Kidney (tissue), 14 donors: ENCODE results near the gene NAA35. TPM values are rescaled to one million over a fixed set of nuclear protein-coding genes. Genes with fewer than 3 reads are reported as not detected.

Experiments
- DNase-seq, 5 donors: peaks; one replicate each; pipeline ENCODE4 v3.0.0-alpha.2; 2013 to 2020
- FAIRE-seq: peaks from 2 replicates; lab custom pipeline; 2012; peaks lifted over from hg19 to GRCh38; lab: Jason Lieb, UNC
- H3K27ac ChIP-seq, 2 donors: one replicate each; pipeline ENCODE4 v1.7.0; 2013; ENCODE audit warnings: low read depth in 2 of 2, low read length in 2 of 2, inconsistent platforms in 1 of 2
- H3K27me3 ChIP-seq: one replicate; pipeline ENCODE4 v1.7.1; 2013; ENCODE audit warnings: low read length, inconsistent platforms; ENCODE audit not compliant: control insufficient read depth, insufficient read depth
- H3K36me3 ChIP-seq, 3 donors: one replicate each; pipeline versions ENCODE4 v1.7.0 to v1.7.1; 2013; ENCODE audit warnings: low read length in 3 of 3, control low read depth in 1 of 3, inconsistent platforms in 1 of 3; ENCODE audit not compliant: insufficient read depth in 3 of 3, control insufficient read depth in 2 of 3
- H3K4me1 ChIP-seq, 3 donors: one replicate each; pipeline versions ENCODE4 v1.7.0 to v1.7.1; 2013; ENCODE audit warnings: low read length in 3 of 3, inconsistent platforms in 1 of 3, low read depth in 1 of 3; ENCODE audit not compliant: control insufficient read depth in 2 of 3, insufficient read depth in 2 of 3
- H3K4me3 ChIP-seq, 3 donors: one replicate each; pipeline versions ENCODE4 v1.7.0 to v1.8.1; 2013; ENCODE audit warnings: low read length in 3 of 3, control low read depth in 1 of 3, inconsistent platforms in 1 of 3
- H3K9ac ChIP-seq, 3 donors: one replicate each; pipeline versions ENCODE4 v1.7.0 to v1.7.1; 2013; ENCODE audit warnings: low read length in 3 of 3, control low read depth in 1 of 3, inconsistent platforms in 1 of 3
- H3K9me3 ChIP-seq, 3 donors: one replicate each; pipeline versions ENCODE4 v1.7.0 to v1.7.1; 2013; ENCODE audit warnings: low read length in 3 of 3, control low read depth in 1 of 3, inconsistent platforms in 1 of 3; ENCODE audit not compliant: control insufficient read depth in 2 of 3, insufficient read depth in 1 of 3
- CTCF ChIP-seq: IDR thresholded peaks from 3 replicates; pipeline ENCODE4 v1.5.1; 2012; ENCODE audit warnings: mild to moderate bottlenecking, moderate library complexity, borderline replicate concordance; ENCODE audit not compliant: insufficient read depth; ENCODE audit errors: extremely low read depth
- intact Hi-C: fragments of 100-400 bp; cut with DNase I; formaldehyde crosslinking; loops from one replicate; pipeline ENCODE4 v1.11.1; 2022
- polyA plus RNA-seq: library from polyadenylated mRNA; stranded (reverse); fragments of 350-450 nt; fragmentation: Illumina TruSeq; extraction: RNeasy Lipid Tissue Mini Kit (QIAGEN cat#74804); gene quantifications from one replicate; pipeline ENCODE4 v1.2.3, GENCODE V29; 2014; ENCODE audit warnings: low read depth, low replicate concordance; ENCODE audit not compliant: insufficient read depth
- total RNA-seq: library from RNA; stranded (reverse); fragmentation: NEBNext Ultra II Directional; extraction: Animal tissue kit (Norgen Biotek cat#: 25700); gene quantifications from one replicate; pipeline ENCODE4 v1.2.1, GENCODE V29; 2021
- donor health status: control.
- donor health status: control.
- donor health status: control.
- donor health status: control.
- donor health status: control.
- donor health status: DM: yes; HTN: yes; CAD: no.
- donor health status: Normal renal cell carcinoma (clear cell type).

Gene NAA35
- total and polyA plus RNA-seq, 2 donors from 2014 or later, result 10.8 to 25.3 TPM

DNA sequence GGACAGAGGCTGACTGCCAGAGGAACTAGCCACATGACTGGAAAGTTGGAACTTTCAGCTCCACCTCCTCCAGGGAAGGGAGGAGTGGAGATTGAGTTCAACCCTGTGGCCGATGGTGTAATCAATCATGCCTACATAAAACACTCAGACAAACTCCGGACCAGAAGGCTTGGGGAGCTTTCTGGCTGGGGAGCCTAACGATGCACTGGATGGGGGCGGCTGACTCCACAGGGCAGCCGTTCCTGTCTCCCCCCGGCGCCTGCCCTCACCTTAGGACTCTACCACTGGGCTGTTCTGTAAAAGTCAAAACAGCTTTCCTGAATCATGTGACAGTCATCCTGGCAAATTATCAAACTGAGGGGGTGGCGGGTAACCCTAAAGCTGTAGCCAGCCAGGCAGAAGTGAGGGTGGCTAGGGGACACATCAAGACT is 100.4 kb downstream of the NAA35 start:
- intact Hi-C loops, result no loop called here
- H3K27me3 ChIP-seq, result no peaks in the 10 kb centered on the region
- H3K9ac ChIP-seq, result no peak overlapping the region
- H3K36me3 ChIP-seq, result peaks cover 0 to 4% (median 0%) of the 10 kb centered on the region in 3 donors
- H3K9me3 ChIP-seq, result no peaks in the 10 kb centered on the region
- FAIRE-seq (no peak), DNase-seq (peak in 4 of 5 donors; percentile 83 to 94 (median 88))
- H3K27ac ChIP-seq, result peak overlapping the region; percentile 68 to 86
- H3K4me3 ChIP-seq, result peak overlapping the region in 2 of 3 donors; percentile 53 to 57
- peaks cover 0 to 11% (median 8%) of the 10 kb centered on the region in 3 donors for H3K4me1 ChIP-seq
- no peak for TF ChIP-seq CTCF

DNA sequence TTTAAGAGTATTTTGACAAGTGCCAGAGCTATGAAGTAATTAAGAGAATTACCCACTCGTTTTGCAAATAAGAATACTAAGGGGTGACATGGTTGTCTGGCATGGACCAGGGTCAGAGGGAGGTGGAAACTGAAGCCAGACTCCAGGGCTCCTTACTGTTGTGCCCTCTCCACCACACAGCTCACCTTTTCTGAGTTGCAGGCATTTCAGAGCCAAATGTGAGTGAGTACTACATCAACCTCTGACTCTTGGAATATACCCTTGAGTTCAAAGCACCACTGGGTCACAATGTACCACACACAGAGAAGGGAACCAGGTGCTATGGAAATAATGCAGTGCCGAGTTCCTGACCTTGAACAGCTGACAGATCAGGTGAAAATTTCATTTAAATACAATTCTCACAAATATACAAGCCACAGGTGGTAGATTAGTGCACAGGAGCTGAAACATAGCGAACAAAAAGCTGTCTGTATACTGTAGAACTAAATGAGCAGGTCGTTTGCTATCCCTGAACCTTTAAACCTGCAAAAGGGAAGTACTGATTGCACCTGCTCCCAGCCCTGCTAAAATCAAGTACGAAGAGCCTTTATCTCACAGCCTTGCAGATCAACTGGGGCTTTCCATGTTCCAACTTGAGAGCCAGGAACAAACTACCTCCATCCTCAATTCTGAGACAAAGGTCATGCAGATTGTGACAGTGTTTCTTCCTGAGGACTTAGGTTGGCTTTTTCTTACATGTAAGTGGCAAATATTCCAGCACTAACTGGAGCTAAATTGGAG is 101.4 kb downstream of the NAA35 start:
- Histone ChIP-seq H3K9me3 (no peaks in the 10 kb centered on the region), H3K4me1 (peaks cover 0 to 11% (median 8%) of the 10 kb centered on the region in 3 donors), H3K9ac (no peak overlapping the region), H3K27me3 (no peaks in the 10 kb centered on the region), H3K4me3 (no peak overlapping the region), H3K36me3 (peaks cover 0 to 4% (median 0%) of the 10 kb centered on the region in 3 donors), H3K27ac (peak overlapping the region; percentile 16 to 57)
- peak in 1 of 5 donors; percentile 45 for DNase-seq
- intact Hi-C loops, result no loop called here
- no peak for TF ChIP-seq CTCF
- no peak for FAIRE-seq

DNA sequence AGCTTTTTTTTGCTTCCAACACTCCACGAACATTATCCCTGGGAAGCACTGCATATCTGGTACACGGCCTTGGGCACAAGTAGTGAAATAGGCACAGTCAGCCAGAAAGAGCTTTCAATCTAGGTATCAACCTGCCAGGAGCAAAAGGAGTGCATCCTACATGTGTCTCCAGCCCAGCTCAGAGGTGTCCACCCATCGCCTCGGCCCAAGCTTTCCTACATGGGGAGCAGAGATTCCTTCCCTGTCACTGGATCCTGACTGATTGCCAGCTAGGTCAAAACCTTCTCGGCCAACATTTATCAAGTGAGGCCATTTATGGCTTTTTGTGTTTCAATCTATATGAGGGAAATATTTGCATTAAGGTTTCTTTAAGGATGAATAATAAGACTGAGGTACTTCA is 102.6 kb downstream of the NAA35 start:
- TF ChIP-seq CTCF, result no peak
- no peak for DNase-seq
- no peaks in the 10 kb centered on the region for H3K27me3 ChIP-seq
- no peak overlapping the region for H3K4me3 ChIP-seq
- FAIRE-seq, result no peak
- intact Hi-C loops, result no loop called here
- no peaks in the 10 kb centered on the region for H3K9me3 ChIP-seq
- H3K36me3 ChIP-seq, result peaks cover 0 to 2% (median 0%) of the 10 kb centered on the region in 3 donors
- no peak overlapping the region for H3K9ac ChIP-seq
- peaks cover 0 to 11% (median 8%) of the 10 kb centered on the region in 3 donors for H3K4me1 ChIP-seq
- no peak overlapping the region for H3K27ac ChIP-seq
